ENCODE measurements around the gene STAP2. TPM values are rescaled to one million over a fixed set of nuclear protein-coding genes. Genes with fewer than 3 reads are reported as not detected.

Gene STAP2, protein sequence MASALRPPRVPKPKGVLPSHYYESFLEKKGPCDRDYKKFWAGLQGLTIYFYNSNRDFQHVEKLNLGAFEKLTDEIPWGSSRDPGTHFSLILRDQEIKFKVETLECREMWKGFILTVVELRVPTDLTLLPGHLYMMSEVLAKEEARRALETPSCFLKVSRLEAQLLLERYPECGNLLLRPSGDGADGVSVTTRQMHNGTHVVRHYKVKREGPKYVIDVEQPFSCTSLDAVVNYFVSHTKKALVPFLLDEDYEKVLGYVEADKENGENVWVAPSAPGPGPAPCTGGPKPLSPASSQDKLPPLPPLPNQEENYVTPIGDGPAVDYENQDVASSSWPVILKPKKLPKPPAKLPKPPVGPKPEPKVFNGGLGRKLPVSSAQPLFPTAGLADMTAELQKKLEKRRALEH
- 0.22 TPM in 1 of 5 replicates, not detected in the others for total RNA-seq (2022; extraction: Qiagen RNA extraction)

DNA sequence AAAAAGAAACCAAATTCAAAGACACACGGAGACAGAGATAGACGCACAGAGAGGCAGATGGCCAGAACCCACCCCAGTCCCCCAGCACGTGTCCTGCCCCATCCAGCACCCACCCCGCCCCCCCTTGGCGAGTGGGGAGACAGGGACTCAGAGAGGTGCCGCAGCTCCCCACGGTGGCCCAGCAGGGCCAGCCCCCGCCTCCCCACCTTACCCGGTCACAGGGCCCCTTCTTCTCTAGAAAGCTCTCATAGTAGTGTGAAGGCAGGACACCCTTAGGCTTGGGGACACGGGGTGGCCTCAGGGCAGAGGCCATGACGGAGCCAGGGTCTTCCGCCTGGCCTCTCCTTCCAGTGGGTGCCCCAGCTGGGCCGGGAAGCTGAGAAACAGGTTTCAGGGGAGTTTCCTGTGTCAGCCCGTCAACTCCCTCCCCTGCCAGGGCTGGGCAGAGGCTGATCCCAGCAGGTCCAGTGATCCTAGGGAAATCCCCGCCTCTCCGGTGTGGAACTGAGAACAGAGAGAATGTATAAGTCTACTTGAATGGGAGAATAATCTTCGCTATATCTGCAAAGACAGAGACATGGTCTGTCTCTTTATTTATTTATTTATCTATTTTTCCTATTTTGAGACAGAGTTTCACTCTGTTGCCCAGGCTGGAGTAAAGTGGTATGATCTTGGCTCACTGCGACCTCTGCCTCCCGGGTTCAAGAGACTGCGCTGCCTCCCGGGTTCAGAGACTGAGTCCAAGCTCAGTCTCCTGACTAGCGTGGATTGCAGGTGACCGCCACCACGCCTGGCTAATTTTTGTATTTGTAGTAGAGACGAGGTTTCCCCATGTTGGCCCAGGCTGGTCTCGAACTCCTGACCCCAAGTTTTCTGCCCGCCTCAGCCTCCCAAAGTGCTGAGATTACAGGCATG, at the start of gene STAP2:
TSS of gene STAP2 (minus strand) at position 387 of the 915 bp plus-strand sequence. CDS start at position 313, 74 bp downstream.

DNA sequence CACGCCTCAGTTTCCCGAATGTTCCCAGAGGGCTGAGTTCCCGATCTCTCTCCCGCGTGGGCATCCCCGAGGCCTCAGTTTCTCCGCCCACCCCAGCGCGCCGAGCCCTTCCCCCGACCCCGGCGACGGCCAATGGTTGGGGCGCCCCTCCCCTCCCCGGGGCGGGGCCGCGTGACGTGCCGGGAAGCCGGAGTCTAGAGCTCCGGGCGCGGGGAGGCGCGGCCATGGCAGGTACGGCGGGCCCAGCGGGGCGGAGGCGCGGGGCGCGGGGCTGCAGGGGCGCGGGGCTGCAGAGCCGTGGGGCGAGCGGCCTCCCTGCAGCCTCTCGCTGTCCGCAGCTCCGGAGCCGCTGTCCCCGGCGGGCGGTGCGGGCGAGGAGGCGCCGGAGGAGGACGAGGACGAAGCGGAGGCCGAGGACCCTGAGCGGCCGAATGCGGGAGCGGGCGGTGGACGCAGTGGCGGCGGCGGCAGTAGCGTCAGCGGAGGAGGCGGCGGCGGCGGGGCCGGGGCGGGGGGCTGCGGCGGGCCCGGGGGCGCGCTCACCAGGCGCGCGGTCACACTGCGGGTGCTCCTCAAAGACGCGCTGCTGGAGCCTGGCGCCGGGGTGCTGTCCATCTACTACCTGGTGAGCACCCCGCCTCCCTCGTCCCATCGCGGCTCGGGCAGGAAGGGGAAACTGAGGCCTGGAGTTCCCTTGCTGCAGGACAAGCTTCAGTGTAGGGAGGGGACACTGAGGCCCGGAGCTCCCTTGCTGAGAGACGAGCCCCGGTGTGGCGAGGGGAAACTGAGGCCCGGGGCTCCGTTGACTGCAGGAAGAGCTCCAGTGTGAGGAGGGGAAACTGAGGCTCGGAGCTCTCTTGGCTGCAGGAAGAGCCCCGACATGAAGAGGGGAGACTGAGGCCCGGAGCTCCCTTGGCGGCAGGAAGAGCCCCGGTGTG, 5.0 kb upstream of the STAP2 start, which contains the start of gene MPND:
TSS of gene MPND (plus strand) at position 193 of the 938 bp plus-strand sequence. CDS start at position 225, 32 bp downstream.

DNA sequence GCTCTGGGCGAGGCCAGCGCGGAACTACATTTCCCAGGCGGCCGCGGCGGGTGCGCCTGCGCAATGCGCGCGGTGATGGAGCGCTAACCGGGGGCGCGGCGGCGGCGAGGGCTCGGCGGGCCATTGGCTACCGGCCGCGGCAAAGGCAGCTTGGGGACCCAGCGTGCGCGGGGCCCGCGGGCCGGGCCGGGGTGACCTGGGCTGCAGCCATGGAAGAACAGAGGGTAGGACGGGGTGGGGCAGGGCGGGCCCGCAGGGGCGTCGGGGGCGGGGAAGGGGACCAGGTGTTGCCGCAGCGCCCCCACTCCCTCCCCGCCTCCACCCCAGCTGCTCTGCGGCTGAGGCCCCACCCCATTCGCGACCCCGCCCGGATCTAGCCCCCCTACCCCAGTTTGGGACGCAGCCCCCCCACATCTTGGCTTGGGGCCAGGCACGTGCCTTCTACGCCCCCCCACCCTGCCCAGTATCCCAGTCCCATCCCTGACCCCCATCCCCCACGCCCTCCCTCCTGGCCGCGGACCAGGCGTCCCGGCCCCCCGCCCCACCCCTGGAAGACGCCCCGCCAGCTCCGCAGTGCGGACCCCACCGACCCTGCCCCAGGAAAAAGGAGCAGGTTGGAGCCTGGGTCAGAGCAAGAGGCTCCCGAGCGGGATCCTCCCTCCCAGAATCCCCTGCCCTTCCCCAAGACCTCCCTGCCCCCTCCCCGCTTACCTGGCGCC, 33.9 kb downstream of the STAP2 start, which contains the start of gene FSD1:
TSS of gene FSD1 (plus strand) at position 61 of the 719 bp plus-strand sequence. CDS start at position 210, 149 bp downstream.

DNA sequence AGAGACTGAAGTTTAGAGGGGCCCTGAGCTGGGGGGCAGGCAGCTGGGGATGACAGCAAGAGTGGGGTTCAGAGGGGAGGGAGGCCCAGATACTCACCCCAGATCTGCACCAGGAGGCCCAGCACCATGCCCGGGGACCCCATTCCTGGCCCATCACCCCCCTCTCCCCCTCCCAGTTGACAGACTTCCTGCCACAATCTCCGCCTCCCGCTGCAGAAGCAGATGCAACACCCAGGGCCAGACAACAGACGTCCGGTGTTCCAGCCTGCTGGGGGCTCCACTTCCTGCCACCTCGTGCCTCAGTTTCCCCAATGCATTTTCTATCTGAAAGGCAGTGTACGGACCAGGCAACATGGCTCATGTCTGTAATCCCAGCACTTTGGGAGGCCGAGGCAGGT, 36.4 kb downstream of the STAP2 start, which contains the start of gene TMIGD2:
TSS of gene TMIGD2 (minus strand) at position 147 of the 398 bp plus-strand sequence. CDS start at position 143, 4 bp downstream.

DNA sequence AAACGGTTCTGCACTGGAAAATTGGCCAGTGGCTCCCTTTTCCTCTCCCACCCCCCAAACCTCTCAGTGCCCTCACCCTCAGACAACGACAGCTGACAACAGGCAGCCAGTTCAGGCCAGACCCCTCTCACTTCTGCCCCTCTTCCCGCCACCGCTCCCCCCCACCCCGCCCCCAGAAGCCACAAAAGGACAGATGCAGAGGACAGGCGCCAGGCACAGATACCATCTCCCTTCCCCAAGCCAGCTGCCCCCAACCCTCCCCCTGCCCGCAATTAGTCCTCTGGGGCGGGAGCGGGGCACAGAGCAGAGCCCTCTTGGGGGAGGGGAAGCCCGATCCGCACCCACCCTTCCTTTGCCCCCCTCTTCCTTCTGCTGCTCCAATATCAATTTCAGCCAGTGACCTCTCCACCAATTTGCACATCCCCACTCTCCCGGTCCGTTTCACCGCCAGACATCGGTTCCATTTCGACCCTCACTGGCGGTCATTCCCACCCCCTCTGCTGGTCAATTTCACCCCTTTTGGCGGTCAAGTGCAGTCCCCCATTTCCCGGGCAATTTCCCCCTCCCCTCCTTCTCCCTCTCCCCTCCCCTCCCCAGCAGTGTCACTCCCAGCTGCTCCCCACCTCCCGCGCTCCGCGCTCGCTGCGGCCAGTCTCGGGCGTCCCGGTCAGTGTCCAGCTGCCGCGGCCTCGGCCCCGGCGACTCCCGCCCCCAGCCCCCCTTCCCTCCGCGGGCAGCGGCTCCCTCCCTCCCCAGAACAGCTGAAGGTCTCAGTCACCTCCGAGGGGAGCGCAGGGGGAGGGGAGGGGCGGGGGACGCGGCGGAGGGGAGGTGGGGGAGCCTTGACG, 60.0 kb downstream of the STAP2 start, which contains the start of gene SHD:
TSS of gene SHD (plus strand) at position 848 of the 848 bp plus-strand sequence. CDS start 798 bp downstream, outside the sequence.

Other genes with a start within 250 kb of the STAP2 start
- 128 to 186 TPM (median 169 TPM) in 5 replicates for gene MAP2K2, start 214.7 kb downstream of the STAP2 start, total RNA-seq (2022; extraction: Qiagen RNA extraction)
- gene CREB3L3, start 185.2 kb downstream of the STAP2 start, total RNA-seq (2022; extraction: Qiagen RNA extraction) = 0.03 to 0.13 TPM (median 0.08 TPM) in 5 replicates
- gene SIRT6, start 156.3 kb downstream of the STAP2 start, total RNA-seq (2022; extraction: Qiagen RNA extraction) = 27.9 to 37.4 TPM (median 33.5 TPM) in 5 replicates
- 0.14 to 0.24 TPM (median 0.22 TPM) in 5 replicates for gene ANKRD24, start 156.1 kb downstream of the STAP2 start, total RNA-seq (2022; extraction: Qiagen RNA extraction)
- 2.5 to 3.9 TPM (median 3.4 TPM) in 5 replicates for gene EBI3, start 109.3 kb downstream of the STAP2 start, total RNA-seq (2022; extraction: Qiagen RNA extraction)
- gene YJU2, start 91.7 kb downstream of the STAP2 start, total RNA-seq (2022; extraction: Qiagen RNA extraction) = 17.9 to 21.7 TPM (median 19.3 TPM) in 5 replicates
- 0.07 TPM in 1 of 5 replicates, not detected in the others for gene SHD, start 59.6 kb downstream of the STAP2 start, total RNA-seq (2022; extraction: Qiagen RNA extraction)
- not detected in 5 replicates for gene TMIGD2, start 36.4 kb downstream of the STAP2 start, total RNA-seq (2022; extraction: Qiagen RNA extraction)
- 7.6 to 8.8 TPM (median 7.8 TPM) in 5 replicates for gene FSD1, start 34.2 kb downstream of the STAP2 start, total RNA-seq (2022; extraction: Qiagen RNA extraction)
- 8.6 to 12.4 TPM (median 10.9 TPM) in 5 replicates for gene MPND, start 4.7 kb upstream of the STAP2 start, total RNA-seq (2022; extraction: Qiagen RNA extraction)
- gene SH3GL1, start 61.7 kb upstream of the STAP2 start, total RNA-seq (2022; extraction: Qiagen RNA extraction) = 50.2 to 59.5 TPM (median 56.2 TPM) in 5 replicates
- gene CHAF1A, start 63.8 kb upstream of the STAP2 start, total RNA-seq (2022; extraction: Qiagen RNA extraction) = 19.7 to 23.9 TPM (median 20.6 TPM) in 5 replicates
- 44.1 to 58.8 TPM (median 57.7 TPM) in 5 replicates for gene UBXN6, start 119.0 kb upstream of the STAP2 start, total RNA-seq (2022; extraction: Qiagen RNA extraction)
- gene HDGFL2, start 133.5 kb upstream of the STAP2 start, total RNA-seq (2022; extraction: Qiagen RNA extraction) = 24.4 to 28.0 TPM (median 25.7 TPM) in 5 replicates
- gene PLIN4, start 179.7 kb upstream of the STAP2 start, total RNA-seq (2022; extraction: Qiagen RNA extraction) = 0.10 to 0.16 TPM (median 0.12 TPM) in 5 replicates
- 0.06 to 0.20 TPM (median 0.12 TPM) in 5 replicates for gene PLIN5, start 196.4 kb upstream of the STAP2 start, total RNA-seq (2022; extraction: Qiagen RNA extraction)
- 0.06 to 0.24 TPM (median 0.08 TPM) in 5 replicates for gene LRG1, start 201.2 kb upstream of the STAP2 start, total RNA-seq (2022; extraction: Qiagen RNA extraction)
- gene SEMA6B, start 220.9 kb upstream of the STAP2 start, total RNA-seq (2022; extraction: Qiagen RNA extraction) = 5.1 to 5.9 TPM (median 5.8 TPM) in 5 replicates